ENCODE measurements around the gene EFEMP1.
"Not testable (repeated sequence)": the region's sequence is repeated elsewhere in the genome, so short reads cannot be mapped to it uniquely, and the experiment has no call there.

EFEMP1 gene

DNA sequence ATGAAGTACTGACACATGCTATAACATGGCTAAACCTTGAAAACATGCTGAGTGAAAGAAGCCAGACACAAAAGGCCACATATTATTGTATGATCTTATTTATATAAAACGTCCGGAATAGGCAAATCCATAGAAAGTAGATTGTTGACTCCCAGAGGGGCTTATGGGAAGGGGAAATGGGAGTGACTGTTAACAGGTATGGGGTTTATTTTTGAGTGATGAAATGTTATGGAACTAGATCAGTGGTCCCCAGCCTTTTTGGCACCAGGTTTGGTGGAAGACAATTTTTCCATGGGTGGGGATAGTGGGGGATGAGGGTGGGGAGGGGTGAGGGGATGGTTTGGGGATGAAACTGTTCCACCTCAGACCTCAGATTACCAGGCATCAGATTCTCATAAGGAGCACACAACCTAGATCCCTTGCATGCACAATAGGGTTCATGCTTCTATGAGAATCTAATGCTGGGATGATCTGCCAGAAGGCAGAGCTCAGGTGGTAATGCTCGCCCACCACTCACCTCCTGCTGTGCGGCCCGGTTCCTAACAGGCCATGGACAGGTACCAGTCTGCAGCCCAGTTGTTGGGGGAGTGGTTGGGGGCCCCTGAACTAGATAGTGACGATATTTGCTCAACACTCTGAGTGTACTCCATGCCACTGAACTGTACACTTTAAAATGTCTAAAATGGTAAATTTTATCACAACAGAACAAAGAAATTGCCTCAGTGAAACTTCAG is 59.1 kb downstream of the EFEMP1 start:
- DNase-seq (ENCODE audit: low read depth) = no peak

DNA sequence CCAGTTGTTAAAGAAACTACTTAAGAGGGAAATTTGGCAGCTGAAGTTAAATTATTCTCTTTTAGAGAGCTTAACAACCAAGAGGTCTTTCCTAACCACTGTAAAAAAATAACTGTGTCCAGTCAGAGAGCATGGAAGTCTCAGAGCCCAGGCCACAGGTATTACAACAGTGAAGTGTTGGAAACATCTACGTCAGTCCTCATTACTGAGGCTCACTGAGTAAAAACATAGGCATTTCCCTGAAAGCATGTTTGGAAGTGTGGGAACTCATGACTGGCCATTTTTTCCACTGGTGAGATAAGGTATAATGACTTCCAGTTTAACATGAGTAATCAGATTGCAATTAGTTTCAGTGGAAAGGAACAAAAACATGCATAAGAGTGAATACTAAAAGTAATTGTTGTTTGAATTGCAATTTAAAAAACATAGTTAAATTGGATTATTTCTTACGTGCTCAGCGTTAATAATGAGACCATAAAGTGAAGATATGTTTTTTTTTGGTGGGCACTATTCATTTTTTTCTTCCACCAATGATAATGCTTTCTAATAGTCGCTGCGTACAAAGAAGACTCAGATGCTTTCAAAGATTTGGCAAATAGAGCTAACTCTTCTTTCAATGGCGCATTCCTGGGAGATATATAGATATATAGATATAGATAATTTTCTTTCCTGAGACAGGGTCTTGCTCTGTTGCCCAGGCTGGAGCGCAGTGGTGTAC is 60.8 kb downstream of the EFEMP1 start:
- peak; percentile 98 for DNase-seq (ENCODE audit: low read depth)

DNA sequence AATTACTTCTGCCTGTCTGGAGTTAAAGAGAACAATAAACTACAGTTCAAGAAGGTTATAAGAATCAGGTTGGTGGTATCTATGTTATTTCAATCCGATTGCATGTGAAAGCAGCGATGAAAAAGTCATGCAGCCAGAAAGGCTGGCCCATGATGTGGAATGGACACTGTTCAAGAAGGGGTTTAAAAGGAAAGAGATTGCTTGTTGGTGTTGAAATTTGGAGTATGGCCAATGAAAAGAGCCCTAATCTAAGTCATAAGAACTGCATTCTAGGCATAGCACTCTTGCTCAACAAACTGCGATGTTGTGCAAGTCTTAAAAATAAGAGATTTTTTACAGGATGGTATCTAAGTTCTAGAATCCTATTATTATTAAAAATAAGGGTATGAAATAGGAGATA is 61.3 kb downstream of the EFEMP1 start:
- peak; percentile 99 for DNase-seq (ENCODE audit: low read depth)

DNA sequence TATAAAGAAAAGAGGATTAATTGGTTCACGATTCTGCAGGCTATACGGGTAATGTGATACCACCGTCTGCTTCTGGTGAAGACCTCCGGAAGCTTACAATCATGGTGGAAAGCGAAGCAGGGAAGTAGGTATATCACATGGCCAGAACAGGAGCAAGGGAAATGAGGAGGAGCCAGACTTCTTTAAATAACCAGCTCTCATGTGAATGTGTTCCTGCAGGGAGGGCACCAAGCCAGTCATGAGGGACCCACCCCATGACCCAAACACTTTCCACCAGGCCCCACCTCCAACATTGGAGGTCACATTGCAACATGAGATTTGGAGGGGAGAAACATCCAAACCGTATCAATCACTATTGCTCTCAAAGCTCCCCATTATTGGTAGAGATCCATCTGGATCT is 61.8 kb downstream of the EFEMP1 start:
- DNase-seq (ENCODE audit: low read depth) = no peak

DNA sequence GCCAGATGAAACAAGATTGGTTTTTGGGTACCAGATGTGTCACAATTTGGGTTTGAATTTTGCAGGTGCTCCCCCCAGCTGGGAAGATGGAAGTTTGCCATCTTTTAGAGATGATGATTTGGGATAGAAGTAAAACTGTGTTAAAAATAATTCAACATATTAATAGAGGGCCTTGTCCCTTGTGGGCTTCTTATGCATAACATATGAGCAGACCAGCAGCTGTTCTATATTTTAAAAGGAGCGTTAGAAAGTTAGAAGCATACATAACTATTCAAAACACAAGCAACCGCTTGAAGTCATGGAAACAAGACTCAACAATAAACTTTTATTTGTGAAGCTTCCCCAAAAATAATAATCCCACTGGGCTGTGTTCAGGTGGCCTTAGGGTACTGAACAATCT is 62.8 kb downstream of the EFEMP1 start:
- no peak for DNase-seq (ENCODE audit: low read depth)

DNA sequence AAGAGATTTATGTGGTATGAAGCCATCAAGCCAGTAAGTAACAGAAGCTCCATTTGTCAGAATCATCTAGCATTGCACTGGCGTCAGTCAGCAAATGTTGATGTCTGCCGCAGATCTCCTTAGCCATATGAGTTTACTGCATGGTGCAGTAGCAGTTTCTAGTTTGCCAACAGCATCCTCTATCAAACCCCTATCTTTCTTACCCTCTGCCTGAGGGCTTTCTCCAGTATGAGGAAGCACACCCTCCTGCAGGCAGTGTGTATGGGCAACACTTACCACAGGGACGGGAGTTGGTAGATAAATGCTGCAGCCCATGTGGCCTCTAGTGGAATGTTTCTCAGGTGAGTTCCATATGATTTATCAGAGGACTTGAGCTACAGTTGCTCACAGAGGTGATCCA is 63.7 kb downstream of the EFEMP1 start:
- no peak for DNase-seq (ENCODE audit: low read depth)

DNA sequence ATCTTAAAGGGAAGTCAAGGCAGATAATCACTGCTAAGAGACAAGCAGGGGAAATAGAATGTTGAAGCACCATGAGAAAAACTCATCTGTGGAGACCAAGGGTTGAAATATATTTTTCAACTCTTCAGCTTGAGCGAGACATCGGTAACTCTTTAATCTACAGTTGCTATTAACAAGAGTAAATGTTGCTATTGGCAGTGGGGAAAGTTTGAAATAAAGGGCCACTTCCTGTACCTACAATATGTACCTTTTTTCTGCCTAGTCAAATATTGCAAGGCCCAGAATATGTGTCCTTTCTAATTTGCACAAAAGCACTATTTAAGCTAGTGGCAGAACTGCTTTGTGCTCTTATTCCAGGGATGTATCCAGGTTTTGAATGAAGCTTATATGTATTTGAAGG is 65.8 kb downstream of the EFEMP1 start:
- no peak for DNase-seq (ENCODE audit: low read depth)

DNA sequence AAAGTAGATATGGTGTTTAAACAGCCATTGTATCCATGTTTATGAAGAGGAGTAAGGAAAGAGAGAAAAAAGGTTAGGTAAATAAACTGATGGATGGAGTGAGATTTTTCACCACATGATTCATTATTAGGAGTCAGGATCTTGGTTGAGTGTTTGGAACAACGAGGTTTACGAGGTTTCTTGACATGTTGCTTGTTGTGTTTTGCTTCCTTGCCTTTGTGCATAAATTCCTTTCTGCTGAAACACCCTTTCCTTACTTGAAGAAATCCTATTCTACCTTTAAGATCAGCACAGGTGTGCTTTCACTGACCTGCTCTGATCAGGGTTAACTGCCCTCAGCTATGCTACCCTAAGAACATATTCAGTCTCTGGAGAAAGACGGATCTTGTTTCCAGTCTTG is 66.6 kb downstream of the EFEMP1 start:
- DNase-seq (ENCODE audit: low read depth) = no peak

DNA sequence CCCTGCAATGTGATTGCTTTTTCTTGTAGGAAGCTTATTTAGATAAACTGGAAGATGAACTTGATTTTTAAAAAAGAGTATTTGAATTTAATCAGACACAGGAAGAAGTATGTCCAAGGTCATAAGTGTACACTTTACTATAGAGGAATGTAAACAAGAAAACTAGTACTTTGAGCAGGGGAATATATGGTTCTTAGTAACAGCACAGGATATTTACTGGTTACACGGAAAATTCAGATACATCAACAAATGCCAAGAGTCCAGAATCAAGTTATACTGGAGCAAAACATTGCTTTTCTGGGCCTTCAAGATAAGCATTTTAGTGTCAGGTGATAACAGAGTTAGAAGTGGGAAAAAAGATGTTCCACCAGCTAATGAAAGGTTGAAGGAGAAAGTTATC is 75.5 kb downstream of the EFEMP1 start:
- DNase-seq (ENCODE audit: low read depth) = no peak

DNA sequence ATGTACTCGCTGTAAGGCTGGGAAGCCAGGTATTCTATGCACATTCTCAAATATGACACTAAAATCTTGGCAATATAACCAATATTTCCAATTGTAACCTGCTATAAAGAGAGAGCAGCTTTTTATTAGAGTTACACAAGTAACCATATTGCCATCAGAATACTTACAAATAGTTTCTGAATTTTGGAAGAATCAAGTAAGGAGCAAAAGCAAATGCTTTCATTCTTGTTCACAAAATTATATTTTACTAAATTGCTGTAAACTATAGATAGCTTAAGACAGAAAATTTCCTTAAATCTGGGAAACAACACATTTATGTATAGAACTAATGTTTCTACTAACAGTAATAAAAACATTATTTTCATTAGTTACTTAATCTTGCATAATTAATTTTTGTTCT is 77.2 kb downstream of the EFEMP1 start:
- DNase-seq (ENCODE audit: low read depth) = no peak

DNA sequence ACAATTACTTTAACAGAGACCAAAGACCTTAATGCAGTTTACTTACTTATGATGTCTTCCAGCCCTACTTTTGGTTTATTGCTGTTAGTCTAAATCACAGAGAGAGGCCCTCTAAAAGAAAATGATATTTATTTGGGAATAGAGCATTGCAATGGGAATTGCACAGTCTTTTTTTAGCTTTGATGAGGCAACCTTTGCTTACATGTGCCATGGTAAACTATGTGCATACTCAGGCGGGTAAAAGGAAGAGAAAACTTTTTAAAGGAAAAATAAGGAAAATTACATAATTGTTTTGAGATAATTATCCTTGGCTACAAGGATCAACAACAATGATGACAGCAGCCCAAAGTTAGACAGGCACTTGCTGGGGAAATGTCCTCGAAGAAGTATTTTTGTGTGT is 78.6 kb downstream of the EFEMP1 start:
- no peak for DNase-seq (ENCODE audit: low read depth)

DNA sequence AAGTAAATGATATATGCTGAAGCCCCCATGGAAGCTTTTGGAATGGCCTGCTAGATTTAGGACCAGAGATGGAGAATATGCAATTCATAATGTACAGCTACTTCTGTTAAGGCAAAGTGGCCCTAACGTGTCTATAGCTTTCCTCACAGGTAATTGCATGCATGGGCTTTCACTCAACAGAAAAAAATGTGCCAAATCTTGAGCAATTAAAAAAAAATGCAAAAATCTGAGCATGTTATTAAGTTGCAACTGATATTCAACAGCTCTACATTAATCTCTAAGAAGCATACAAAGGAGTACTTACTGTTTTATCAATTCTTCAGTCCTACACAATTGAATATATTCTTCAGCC is 79.6 kb downstream of the EFEMP1 start:
- no peak for DNase-seq (ENCODE audit: low read depth)

DNA sequence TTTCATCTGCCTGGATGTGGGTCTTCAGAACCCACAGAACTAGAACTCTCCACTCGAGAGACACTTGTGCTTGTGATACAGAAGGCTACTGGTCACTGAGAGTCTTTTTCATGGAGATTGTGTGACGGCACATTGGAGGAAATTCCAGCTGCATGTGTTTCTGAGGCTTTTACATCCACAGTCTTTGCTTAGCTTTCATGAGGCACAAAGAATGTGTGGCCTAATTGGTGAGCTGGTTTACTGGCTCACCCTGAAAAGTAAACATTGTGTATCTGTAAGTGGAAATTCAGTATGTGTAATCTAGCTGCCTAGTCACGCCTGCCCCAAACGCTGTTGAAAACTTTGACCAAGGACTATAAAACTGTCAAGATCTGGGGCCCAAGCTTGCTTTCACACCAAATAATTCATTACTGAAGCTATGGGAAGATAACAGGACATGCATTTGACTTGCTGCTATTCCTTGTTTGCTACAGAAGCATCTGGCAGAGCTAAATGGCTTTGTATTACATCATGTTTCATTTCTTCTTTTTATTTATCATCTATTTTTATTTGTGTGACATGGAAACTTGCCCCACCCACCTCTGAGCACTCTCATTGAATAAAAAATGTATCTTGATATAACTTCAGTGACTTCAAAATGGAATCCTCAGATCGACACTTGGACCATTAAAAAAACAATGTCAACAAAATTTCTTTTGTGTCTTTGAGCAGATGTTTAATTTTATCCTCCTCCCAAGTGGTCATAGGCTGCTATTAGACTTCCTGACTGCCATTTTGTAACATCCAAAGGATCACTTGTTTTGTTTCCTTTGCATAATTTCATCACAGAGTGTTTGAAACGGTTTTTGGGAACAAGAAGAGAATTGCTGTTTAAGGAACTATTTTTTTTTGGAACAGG is 80.2 kb downstream of the EFEMP1 start:
- DNase-seq (ENCODE audit: low read depth) = peak; percentile 60

DNA sequence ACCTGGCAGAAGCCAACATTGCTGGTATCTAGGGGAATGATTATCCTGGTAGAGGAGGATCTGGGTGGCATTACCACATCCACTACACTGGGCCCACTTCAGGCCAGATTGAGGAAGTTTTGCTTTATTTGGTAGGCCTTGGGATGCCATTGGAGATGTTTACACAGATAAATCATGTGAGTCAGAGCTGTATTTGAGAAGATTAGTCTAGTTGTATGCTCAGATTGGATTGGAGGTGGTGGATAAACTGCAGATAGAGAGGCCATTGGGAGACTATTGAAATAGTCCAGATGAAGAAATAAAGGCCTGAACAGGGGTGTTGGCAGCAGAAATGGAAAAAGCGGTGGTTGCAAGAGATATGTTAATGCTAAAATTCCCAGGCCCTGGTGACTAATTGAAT is 81.5 kb downstream of the EFEMP1 start:
- no peak for DNase-seq (ENCODE audit: low read depth)

DNA sequence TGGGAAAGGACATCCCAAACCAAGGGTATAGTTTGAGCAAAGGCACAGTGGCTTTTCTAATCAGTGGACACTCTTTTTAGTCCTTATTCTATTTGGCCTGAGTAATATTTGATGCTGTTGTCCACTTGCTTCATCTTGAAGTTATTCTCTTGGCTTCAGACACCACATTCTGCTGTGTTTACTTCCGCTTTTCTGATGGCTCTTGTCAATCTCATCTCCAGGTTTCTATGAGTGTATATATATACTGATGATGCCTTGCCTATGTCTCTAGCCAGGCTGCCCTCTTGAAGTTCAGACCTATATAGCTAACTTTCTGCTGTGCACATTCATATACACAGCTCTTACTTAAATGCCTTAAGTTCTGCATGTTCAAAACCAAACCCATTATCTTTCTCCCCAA is 83.1 kb downstream of the EFEMP1 start:
- no peak for DNase-seq (ENCODE audit: low read depth)

DNA sequence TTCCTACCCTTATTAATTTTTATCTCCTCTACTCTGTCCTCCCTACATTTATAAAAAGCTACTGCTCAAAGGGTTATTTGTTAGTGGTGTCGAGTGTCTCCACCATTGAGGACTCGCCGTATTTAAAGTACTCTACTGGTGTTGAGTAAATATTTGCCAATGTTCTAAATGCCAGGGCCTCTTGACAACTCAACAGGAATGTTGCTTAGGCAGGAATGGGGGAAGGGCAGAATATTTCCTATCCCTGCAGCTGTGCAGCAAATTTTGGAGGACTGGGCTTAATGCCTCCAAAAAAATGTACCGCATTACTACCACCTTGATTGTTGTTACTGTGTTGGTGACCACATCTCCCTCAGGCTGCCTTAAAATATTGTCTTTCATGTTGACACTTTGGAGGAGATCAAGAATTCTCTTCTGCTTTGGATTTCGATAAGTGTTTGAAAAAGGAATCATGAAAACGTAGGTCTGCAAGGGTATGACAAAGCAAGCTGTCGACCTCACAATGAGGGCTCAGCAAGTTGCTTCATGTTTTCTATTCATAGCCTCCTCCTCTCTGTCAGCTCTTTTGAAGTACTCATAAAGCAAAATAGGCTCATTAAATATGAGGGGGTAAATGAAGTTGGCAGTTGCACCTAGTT is 84.3 kb downstream of the EFEMP1 start:
- no peak for DNase-seq (ENCODE audit: low read depth)

DNA sequence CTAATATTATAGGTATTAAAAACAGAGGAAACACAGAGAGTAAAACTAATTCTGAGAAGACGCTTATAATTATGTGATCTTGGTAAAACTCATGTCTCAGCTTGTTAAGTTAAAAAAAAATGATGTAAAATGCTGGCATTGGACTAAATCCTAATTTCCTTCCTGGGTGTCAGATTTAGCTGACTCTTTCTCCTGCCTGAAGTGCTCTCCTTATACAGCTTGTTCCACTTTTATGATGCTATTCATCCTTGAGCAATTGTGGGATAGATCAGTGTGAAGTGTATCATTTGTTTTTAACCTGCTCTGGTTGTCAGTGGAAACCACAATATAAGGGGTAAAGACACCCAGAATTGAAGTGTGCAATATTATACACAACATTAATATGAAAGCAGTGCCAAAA is 84.9 kb downstream of the EFEMP1 start:
- DNase-seq (ENCODE audit: low read depth) = no peak

DNA sequence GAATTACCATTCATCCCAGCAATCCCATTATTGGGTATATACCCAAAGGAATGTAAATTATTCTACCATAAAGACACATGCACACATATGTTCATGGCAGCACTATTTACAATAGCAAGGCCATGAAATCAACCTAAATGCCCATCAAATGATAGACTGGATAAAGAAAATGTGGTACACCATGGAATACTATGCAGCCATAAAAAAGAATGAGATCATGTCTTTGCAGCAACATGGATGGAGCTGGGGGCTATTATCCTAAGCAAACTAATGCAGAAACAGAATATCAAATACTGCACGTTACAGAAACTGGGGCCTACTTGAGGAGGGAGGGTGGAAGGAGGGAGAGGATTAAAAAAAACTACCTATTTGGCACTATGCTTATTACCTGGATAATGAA is 85.5 kb downstream of the EFEMP1 start:
- DNase-seq (ENCODE audit: low read depth) = not testable (repeated sequence)

DNA sequence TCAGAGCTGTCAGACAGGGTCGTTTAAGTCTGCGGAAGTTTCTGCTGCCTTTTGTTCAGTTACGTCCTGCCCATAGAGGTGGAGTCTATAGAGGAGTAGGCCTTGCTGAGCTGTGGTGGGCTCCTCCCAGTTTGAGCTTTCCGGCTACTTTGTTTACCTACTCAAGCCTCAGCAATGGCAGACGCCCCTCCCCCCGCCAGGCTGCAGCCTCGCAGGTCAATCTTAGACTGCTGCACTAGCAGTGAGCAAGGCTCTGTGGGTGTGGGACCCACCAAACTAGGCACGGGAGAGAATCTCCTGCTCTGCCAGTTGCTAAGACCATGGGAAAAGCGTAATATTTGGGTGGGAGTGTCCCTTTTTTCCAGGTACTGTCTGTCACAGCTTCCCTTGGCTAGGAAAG is 86.5 kb downstream of the EFEMP1 start:
- no peak for DNase-seq (ENCODE audit: low read depth)

DNA sequence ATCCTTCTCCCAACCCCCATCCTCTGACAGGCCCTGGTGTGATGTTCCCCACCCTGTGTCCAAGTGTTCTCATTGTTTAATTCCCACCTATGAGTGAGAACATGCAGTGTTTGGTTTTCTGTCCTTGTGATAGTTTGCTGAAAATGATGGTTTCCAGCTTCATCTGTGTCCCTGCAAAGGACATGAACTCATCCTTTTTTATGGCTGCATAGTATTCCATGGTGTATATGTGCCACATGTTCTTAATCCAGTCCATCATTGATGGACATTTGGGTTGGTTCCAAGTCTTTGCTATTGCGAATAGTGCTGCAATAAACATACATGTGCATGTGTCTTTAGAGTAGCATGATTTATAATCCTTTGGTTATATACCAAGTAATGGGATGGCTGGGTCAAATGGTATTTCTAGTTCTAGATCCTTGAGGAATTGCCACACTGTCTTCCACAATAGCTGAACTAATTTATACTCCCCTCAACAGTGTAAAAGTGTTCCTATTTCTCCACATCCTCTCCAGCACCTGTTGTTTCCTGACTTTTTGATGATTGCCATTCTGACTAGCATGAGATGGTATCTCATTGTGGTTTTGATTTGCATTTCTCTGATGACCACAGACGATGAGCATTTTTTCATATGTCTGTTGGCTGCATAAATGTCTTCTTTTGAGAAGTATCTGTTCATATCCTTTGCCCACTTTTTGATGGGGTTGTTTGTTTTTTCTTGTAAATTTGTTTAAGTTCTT is 91.7 kb downstream of the EFEMP1 start:
- DNase-seq (ENCODE audit: low read depth) = not testable (repeated sequence)

DNA sequence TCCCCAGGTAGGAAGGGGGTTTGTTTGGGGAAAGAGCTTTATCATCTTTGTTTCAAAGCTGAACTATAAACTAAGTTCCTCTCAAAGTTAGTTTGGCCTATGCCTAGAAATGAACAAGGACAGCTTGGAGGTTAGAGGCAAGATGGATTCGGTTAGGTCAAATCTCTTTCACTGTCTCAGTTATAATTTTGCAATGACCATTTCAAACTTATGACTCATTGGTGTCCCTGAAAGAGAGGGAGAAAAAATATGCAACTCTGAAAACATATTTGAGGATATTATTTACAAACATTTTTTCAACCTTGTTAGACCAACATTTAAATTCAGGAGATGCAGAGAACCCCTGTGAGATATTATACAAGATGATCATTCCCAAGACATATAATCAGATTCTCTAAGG is 95.7 kb downstream of the EFEMP1 start:
- DNase-seq (ENCODE audit: low read depth) = no peak

DNA sequence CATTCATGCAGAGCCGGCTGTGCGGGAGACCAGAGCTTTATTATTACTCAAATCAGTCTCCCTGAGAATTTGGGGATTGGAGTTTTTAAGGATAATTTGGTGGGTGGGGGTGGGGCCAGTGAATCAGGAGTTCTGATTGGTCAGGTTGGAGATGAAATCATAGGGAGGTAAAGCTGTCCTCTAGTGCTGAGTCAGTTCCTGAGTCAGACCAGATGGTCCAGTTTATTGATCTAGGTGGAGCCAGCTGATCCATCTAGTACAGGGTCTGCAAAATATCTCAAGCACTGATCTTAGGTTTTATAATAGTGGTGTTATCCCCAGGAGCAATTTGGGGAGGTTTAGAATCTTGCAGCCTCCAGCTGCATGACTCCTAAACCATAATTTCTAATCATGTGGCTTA is 96.2 kb downstream of the EFEMP1 start:
- not testable (repeated sequence) for DNase-seq (ENCODE audit: low read depth)
